ENCODE measurements around the gene OR51S1. TPM values are rescaled to one million over a fixed set of nuclear protein-coding genes. Genes with fewer than 3 reads are reported as not detected.

OR51S1 gene
- total RNA-seq, 1 experiment from 2014 or later: not detected

- Mint-ChIP-seq H3K9me3 (ENCODE audit: low read depth, unreplicated experiment) (no peaks in the 10 kb centered on the region), H3K4me1 (ENCODE audit: low read depth, unreplicated experiment) (no peaks in the 10 kb centered on the region), H3K27me3 (ENCODE audit: unreplicated experiment) (peaks cover 19% of the 10 kb centered on the region), H3K4me3 (ENCODE audit: low read depth, unreplicated experiment) (no peak overlapping the region), H3K36me3 (ENCODE audit: insufficient read depth, unreplicated experiment) (no peaks in the 10 kb centered on the region), H3K27ac (ENCODE audit: unreplicated experiment) (no peak overlapping the region)
- no TSS peak for BruUV-seq (replicated peaks)
- CTCF ChIA-PET: no interaction called here
- no peak for DNase-seq
- intact Hi-C loops (cut with micrococcal nuclease; ENCODE audit: unreplicated experiment): no loop called here
- no peak for TF ChIP-seq CTCF (IDR thresholded peaks at IDR 0.05; ENCODE audit: unreplicated experiment)
These were observed 2.0 kb upstream of the OR51S1 start for GRCh38 chr11:4851033-4851432.

- CTCF ChIA-PET: no interaction called here
- H3K27ac Mint-ChIP-seq (ENCODE audit: unreplicated experiment): no peak overlapping the region
These were observed 9.0 kb downstream of the OR51S1 start for GRCh38 chr11:4839851-4840549.

GRCh38 chr11:4830909-4831308 lies 18.1 kb downstream of the OR51S1 start:
- intact Hi-C loops (cut with micrococcal nuclease; ENCODE audit: unreplicated experiment): no loop called here
- Mint-ChIP-seq H3K9me3 (ENCODE audit: low read depth, unreplicated experiment) (no peaks in the 10 kb centered on the region), H3K27ac (ENCODE audit: unreplicated experiment) (no peak overlapping the region), H3K4me3 (ENCODE audit: low read depth, unreplicated experiment) (no peak overlapping the region), H3K27me3 (ENCODE audit: unreplicated experiment) (peaks cover 22% of the 10 kb centered on the region), H3K36me3 (ENCODE audit: insufficient read depth, unreplicated experiment) (no peaks in the 10 kb centered on the region), H3K4me1 (ENCODE audit: low read depth, unreplicated experiment) (no peaks in the 10 kb centered on the region)
- DNase-seq: no peak
- no TSS peak for BruUV-seq (replicated peaks)
- no peak for TF ChIP-seq CTCF (IDR thresholded peaks at IDR 0.05; ENCODE audit: unreplicated experiment)
- CTCF ChIA-PET: interaction anchor here (1.5 kb wide), 1 partner anchor 194 kb away, joined by 4 read pairs; the partner anchor contains the start of gene OR51D1

More at GRCh38 chr11:4839851-4840549, 9.0 kb downstream of the OR51S1 start:
- DNase-seq: no peak
- Mint-ChIP-seq H3K36me3 (ENCODE audit: insufficient read depth, unreplicated experiment) (no peaks in the 10 kb centered on the region), H3K4me3 (ENCODE audit: low read depth, unreplicated experiment) (no peak overlapping the region), H3K9me3 (ENCODE audit: low read depth, unreplicated experiment) (peaks cover 6% of the 10 kb centered on the region), H3K27me3 (ENCODE audit: unreplicated experiment) (no peaks in the 10 kb centered on the region), H3K4me1 (ENCODE audit: low read depth, unreplicated experiment) (no peaks in the 10 kb centered on the region)
- intact Hi-C loops (cut with micrococcal nuclease; ENCODE audit: unreplicated experiment): no loop called here
- no peak for TF ChIP-seq CTCF (IDR thresholded peaks at IDR 0.05; ENCODE audit: unreplicated experiment)
- no TSS peak for BruUV-seq (replicated peaks)

- Mint-ChIP-seq H3K36me3 (ENCODE audit: insufficient read depth, unreplicated experiment) (no peaks in the 10 kb centered on the region), H3K27me3 (ENCODE audit: unreplicated experiment) (peaks cover 22% of the 10 kb centered on the region), H3K4me1 (ENCODE audit: low read depth, unreplicated experiment) (no peaks in the 10 kb centered on the region), H3K27ac (ENCODE audit: unreplicated experiment) (no peak overlapping the region), H3K4me3 (ENCODE audit: low read depth, unreplicated experiment) (no peak overlapping the region), H3K9me3 (ENCODE audit: low read depth, unreplicated experiment) (no peaks in the 10 kb centered on the region)
- TF ChIP-seq CTCF (IDR thresholded peaks at IDR 0.05; ENCODE audit: unreplicated experiment): no peak
- intact Hi-C loops (cut with micrococcal nuclease; ENCODE audit: unreplicated experiment): no loop called here
- CTCF ChIA-PET: interaction anchor here (1.5 kb wide), 1 partner anchor 194 kb away, joined by 4 read pairs; the partner anchor contains the start of gene OR51D1
- no peak for DNase-seq
- no TSS peak for BruUV-seq (replicated peaks)
These were observed 18.7 kb downstream of the OR51S1 start for GRCh38 chr11:4830346-4830745.

All from Calu3 (cell line).